ENCODE measurements around the gene ZMAT5. TPM values are rescaled to one million over a fixed set of nuclear protein-coding genes. Genes with fewer than 3 reads are reported as not detected.

Gene ZMAT5
- total and polyA plus RNA-seq, 10 donors: 15.1 to 27.0 (median 19.9) TPM

GRCh38 chr22:29742326-29742725, 24.5 kb downstream of the ZMAT5 start:
- Histone ChIP-seq H3K27ac (no peak overlapping the region), H3K27me3 (replicated peaks in 1 of 7) (no peaks in the 10 kb centered on the region), H3K4me1 (no peaks in the 10 kb centered on the region), H3K4me3 (no peak overlapping the region), H3K9me3 (no peaks in the 10 kb centered on the region), H3K36me3 (peaks cover 3 to 100% (median 75%) of the 10 kb centered on the region in 6 donors)
- no peak for DNase-seq
- WGBS, 5 donors: 57 to 62% (median 58%) methylated on average over 10 to 13 of the region's 13 CpGs
- intact Hi-C loops (cut with DNase I; ENCODE audit: low total_unique reads): no loop called here
- no peak for TF ChIP-seq CTCF (IDR thresholded peaks at IDR 0.05 in 8 of 11, conservative IDR thresholded peaks at IDR 0.05 in 3 of 11)
- no peak for TF ChIP-seq POLR2A (IDR thresholded peaks at IDR 0.05)
- TF ChIP-seq POLR2AphosphoS5 (IDR thresholded peaks at IDR 0.05): no peak

GRCh38 chr22:29741926-29742325, 24.9 kb downstream of the ZMAT5 start:
- intact Hi-C loops (cut with DNase I; ENCODE audit: low total_unique reads): no loop called here
- no peak for DNase-seq
- no peaks in the 10 kb centered on the region for H3K4me1 ChIP-seq
- no peaks in the 10 kb centered on the region for H3K9me3 ChIP-seq
- H3K4me3 ChIP-seq: no peak overlapping the region
- no peak for TF ChIP-seq POLR2AphosphoS5 (IDR thresholded peaks at IDR 0.05)
- TF ChIP-seq POLR2A (IDR thresholded peaks at IDR 0.05): no peak
- no peak for TF ChIP-seq CTCF (IDR thresholded peaks at IDR 0.05 in 8 of 11, conservative IDR thresholded peaks at IDR 0.05 in 3 of 11)
- H3K27me3 ChIP-seq (replicated peaks in 1 of 7): no peaks in the 10 kb centered on the region
- H3K27ac ChIP-seq: no peak overlapping the region
- H3K36me3 ChIP-seq: peaks cover 3 to 100% (median 71%) of the 10 kb centered on the region in 6 donors
- 88 to 98% (median 96%) methylated on average over 2 of the region's 2 CpGs for WGBS, 5 donors

DNA sequence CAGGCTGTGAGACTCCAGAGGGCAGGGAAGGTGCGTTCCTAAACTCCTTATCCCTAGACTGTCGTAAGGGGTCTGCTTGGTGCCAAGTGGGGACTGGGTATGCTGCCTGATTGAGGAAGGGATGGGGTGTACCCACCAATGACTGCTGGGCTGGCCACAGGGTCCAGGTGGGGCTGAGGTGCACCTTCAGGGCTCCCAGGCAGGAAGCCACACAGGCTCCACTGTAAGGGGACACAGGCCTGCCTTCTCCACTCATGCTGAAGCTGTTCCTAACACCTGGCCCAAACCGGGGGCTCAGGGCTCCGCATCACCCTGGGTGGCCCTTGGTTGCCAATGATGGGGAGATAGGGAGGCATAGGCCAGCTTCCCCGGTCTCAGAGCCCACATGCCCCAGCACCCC, 26.6 kb downstream of the ZMAT5 start:
- no peak for DNase-seq
- Histone ChIP-seq H3K4me3 (no peak overlapping the region), H3K4me1 (no peaks in the 10 kb centered on the region), H3K36me3 (peaks cover 3 to 100% (median 55%) of the 10 kb centered on the region in 6 donors), H3K27me3 (replicated peaks in 1 of 7) (no peaks in the 10 kb centered on the region), H3K9me3 (no peaks in the 10 kb centered on the region), H3K27ac (no peak overlapping the region)
- intact Hi-C loops (cut with DNase I; ENCODE audit: low total_unique reads): no loop called here
- 94 to 100% (median 97%) methylated on average over 2 to 5 of the region's 5 CpGs for WGBS, 5 donors
- no peak for TF ChIP-seq POLR2A (IDR thresholded peaks at IDR 0.05)
- no peak for TF ChIP-seq CTCF (IDR thresholded peaks at IDR 0.05 in 8 of 11, conservative IDR thresholded peaks at IDR 0.05 in 3 of 11)
- no peak for TF ChIP-seq POLR2AphosphoS5 (IDR thresholded peaks at IDR 0.05)

DNA sequence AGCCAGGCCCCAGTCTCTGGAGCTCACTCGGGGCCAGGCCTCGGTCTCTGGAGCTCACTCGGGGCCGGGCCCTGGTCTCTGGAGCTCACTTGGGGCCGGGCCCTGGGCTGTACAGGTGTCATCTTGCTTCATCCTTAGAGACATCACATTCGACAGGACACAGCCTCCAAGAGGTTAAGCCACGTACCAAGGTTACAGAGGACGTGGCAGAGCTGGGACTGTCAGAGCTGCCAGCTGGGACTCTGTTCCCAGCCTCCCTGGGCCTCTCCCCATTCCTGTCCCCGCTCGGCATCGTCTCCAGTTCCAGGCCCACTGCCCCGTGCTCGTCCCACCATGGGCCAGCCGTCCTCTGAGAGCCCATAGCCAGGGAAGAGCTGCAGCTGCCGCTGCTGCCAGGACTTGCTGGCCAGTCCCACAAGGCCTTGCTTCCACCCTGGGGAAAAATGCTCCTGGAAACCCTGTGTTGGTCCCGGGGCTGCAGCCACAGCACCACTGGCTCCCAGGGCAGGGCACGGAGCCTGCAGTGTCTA, 27.4 kb downstream of the ZMAT5 start:
- Histone ChIP-seq H3K9me3 (no peaks in the 10 kb centered on the region), H3K4me1 (no peaks in the 10 kb centered on the region), H3K27me3 (replicated peaks in 1 of 7) (no peaks in the 10 kb centered on the region), H3K4me3 (no peak overlapping the region), H3K27ac (no peak overlapping the region), H3K36me3 (peaks cover 3 to 100% (median 50%) of the 10 kb centered on the region in 6 donors)
- DNase-seq: no peak
- intact Hi-C loops (cut with DNase I; ENCODE audit: low total_unique reads): no loop called here
- WGBS, 5 donors: 82 to 98% (median 94%) methylated on average over 12 to 17 of the region's 17 CpGs
- TF ChIP-seq POLR2A (IDR thresholded peaks at IDR 0.05): no peak
- TF ChIP-seq CTCF (IDR thresholded peaks at IDR 0.05 in 8 of 11, conservative IDR thresholded peaks at IDR 0.05 in 3 of 11): no peak
- TF ChIP-seq POLR2AphosphoS5 (IDR thresholded peaks at IDR 0.05): no peak
